ENCODE results near the gene RAX2.

DNA sequence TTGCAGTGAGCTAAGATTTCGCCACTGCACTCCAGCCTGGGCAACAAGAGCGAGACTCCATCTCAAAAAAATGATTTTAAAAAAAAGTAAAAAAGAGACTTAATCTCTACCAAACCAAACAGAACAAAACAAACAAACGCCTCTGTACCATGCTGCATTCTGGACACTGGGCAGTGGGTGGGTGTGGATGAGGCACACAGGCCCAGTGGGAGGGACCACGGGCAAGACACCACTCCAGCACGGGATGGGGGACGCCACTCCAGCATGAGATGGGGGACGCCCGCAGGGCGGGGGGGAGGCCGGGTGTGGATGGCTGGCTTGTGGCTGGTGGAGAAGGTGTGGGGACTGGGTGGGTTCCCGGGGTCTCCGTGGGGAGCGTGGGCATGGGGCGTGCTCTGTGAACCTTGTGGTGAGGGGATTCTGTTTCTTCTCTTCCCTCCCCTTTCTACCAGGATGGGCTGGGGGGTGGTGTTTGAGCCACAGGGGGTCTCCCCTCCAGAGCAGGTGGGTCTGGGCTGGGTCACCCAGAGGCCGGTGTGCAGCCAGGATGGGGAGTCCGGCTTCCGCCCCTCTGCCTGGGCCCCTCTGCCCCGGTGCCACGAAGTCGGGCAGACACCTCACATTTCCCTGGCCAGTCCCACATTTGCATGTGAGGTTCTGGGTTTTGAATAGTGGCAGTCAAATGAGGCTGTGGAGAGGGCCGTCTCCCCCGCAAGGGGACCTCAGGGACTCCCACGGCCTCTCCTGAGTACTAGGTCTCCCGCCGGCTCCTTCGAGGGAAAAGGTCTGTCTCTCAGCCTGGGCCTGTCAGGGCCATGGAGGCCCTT is 38.1 kb upstream of the RAX2 start:
- TF ChIP-seq CTCF (IDR thresholded peaks at IDR 0.05) (no peak), POLR2A (IDR thresholded peaks at IDR 0.05) (no peak)
